CD4-positive, alpha-beta T cell treated with Interleukin-1 beta for 1 hour (primary cell): Measurements from ENCODE around the gene SLC38A6.

Experiments used
- DNase-seq, 2 donors: peaks; one replicate each; pipeline ENCODE4 v3.0.0-alpha.2; 2020 to 2022

SLC38A6 gene

DNA sequence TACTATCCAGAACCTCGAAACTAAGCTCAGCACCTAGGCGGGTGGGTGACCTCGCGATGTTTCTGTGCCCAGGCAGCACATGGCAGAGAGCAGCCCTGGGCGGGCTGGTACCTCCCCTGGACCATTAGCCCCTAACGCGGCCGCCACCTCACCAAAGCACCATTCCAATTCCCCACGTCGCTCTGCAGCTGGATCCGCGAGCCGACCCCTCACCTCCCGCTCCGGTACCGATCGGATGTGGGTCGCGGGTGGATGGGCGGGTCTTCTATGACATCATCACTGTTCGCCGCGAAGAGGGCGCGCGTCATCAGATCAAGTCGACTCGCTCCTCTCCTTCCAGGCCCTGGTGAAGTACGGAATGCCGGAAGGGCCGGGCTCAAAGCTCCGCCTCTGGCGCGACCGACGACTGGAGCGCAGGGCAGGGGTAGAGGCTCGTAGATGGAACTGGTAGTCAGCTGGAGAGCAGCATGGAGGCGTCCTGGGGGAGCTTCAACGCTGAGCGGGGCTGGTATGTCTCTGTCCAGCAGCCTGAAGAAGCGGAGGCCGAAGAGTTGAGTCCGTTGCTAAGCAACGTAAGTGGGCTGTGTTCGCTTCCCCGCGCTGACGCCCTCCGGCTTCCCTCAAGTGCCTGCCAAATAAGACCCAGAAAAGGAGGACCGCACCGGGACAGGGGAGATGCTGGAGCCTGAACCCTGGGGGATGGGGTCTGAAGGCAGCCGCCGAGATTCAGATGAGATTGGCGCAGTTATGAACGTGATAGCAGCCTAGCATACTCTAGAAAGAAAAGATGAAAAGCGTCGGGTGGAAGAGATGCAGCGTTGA is at the start of gene SLC38A6, which contains the start of gene TRMT5:
TSS of gene SLC38A6 (plus strand) at position 435 of the 822 bp plus-strand sequence. CDS start at position 468, 33 bp downstream.
TSS of gene TRMT5 (minus strand) at position 269 of the 822 bp plus-strand sequence. CDS start at position 163, 106 bp downstream.
- DNase-seq: peak; percentile 91 to 92

DNA sequence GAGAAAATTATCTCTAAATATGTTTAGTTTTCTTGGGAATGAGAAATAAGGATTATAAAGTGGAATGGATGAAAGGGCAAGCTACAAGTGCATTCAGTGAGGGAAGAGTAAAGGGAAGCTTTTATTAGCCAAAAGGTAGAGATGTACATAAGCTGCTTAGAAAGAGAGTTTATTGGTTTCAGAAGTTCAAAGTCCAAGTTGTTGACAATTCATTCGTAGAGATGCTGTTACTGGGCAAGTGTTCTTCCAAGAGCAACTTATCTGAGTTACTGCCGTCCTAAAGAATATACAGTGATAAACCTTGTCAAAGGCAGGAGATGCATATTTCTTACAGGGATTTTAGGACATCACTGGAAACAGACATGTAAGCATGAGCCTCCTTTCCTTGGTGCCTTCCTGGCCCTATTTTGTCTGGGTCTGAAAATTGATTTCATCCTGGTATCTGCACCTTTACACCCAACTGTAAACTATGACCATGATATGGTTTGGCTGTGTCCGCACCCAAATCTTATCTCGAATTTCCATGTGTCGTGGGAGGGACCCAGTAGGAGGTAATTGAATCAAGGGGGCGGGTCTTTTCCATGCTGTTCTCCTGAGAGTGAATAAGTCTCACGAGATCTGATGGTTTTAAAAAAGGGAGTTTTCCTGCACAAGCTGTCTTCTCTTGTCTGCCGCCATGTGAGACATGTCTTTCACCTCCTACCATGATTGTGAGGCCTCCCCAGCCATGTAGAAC is 47.0 kb upstream of the SLC38A6 start:
- DNase-seq: no peak

DNA sequence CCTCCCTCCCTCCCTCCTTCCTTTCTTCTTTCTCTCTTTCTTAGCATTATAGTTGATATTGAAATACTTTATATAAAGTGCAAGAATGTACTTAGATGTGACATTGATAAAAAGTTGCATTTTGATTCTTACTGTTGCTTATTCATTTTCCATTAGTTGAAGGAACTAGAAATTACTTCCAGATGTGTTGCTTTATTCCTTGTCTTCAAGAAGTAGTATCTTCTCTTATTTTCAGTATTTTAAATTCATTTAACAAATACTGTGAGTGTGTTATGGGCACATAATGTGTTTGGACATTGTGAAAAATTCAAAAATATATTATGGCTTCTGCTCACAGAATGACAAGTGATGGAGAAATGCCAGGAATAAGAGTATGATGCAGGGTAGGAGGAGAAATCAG is 45.7 kb upstream of the SLC38A6 start:
- DNase-seq: no peak

DNA sequence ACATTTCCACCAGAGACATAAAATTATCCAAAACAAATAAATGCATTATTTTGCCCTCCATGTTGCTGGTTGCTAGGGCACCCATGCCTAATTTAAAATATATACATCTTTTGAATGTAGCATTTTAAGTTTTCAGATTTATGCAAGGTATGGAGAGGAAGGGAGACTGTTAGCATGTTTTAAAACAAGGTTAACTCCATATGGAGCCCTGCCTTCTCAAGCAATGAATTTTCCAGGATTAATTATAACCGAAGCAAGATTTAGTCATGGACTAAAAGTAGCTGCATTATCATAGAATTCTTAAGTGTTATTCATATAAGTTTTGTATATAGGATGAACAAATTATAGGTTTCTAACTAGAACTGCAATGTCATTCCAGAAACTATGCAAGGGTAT is 37.4 kb upstream of the SLC38A6 start:
- DNase-seq: no peak

DNA sequence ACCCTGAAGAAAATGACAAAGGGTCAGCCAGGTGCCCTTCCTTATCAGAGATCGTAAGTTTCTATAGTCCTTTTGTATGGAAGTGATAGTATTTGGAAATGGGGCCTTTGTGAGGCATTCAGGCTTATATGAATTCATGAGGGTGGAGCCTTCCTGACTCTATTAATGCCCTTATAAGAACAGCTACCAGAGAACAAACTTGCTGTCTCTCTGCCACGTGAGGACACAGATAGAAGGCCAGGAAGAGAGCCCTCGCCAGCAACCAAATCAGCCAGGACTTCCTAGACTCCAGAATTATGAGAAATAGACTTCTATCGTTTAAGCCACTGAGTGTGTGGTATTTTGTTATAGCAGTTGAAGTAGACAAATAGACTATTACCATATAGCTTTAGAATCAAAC is 36.8 kb upstream of the SLC38A6 start:
- DNase-seq: no peak

DNA sequence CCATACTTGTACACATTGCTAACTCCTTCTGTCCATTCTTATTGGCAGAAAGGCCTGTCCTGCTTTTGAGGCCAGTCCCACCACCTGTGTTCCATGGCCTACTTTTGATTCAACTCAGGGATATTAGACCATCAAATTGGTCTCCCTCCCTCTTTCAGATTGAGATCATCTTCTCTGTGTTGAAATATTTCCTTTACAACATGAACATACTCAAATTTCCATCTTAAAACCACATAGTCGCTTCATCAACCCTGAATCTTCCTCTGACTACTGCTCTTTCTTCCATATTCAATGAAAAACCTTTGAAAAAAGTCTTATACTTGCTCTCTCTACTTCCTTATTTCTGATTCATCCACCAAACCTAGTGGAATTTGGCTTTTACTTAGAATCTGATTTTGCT is 35.1 kb upstream of the SLC38A6 start:
- DNase-seq: no peak

DNA sequence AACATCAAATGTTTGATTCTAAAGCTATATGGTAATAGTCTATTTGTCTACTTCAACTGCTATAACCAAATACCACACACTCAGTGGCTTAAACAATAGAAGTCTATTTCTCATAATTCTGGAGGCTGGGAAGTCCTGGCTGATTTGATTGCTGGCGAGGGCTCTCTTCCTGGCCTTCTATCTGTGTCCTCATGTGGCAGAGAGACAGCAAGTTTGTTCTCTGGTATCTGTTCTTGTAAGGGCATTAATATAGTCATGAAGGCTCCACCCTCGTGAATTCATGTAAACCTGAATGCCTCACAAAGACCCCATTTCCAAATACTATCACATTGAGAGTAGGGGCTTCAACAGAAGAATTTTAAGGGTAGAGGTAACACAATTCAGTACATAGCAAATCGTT is 34.3 kb upstream of the SLC38A6 start:
- no peak for DNase-seq

DNA sequence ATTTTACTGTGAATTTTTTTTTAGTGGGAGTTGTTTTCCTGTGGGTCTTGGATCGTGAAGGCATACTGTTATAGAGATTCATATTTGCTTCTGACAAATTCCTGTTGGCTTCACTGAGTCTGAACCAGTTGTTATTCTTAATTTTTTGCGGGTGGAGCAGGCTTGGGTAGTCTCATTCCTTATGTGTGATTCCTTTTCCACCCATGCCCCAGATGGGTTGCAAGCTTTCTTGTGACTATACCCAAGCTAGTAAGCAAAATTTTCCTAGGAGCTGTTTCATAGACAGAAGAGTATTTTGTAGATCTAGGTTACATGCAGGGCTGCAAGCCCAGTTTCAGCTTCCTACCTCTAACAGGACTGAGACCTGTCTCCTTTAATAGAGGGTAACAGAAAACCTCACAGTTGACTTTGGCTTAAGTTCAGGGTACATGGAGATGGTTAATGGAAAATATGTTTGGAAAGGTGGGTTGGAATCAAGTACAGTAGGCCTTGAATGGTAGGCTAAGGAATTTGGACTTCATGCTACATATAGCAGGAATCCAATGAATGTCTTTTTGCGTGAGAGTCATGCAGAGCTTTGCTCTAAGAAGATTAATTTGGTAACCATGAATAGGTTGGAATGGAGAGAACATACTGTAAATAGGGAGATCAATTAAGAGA is 29.1 kb upstream of the SLC38A6 start:
- no peak for DNase-seq

DNA sequence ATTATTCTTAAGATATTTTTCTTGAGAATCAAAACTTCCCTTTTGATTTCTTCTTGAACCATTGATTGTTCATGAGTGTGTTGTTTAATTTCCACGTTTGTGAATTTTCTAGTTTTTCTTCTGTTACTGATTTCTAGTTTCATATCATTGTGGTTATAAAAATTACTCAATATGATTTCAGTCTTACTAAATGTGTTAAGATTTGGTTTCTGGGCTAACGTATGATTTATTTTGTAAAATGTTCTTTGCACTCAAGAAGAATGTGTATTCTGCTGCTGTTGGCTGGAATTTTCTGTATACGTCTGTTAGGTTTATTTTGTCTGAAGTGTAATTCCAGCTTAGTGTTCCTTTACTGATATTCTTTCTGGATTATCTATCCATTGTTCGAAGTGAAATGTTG is 24.8 kb upstream of the SLC38A6 start:
- no peak for DNase-seq

DNA sequence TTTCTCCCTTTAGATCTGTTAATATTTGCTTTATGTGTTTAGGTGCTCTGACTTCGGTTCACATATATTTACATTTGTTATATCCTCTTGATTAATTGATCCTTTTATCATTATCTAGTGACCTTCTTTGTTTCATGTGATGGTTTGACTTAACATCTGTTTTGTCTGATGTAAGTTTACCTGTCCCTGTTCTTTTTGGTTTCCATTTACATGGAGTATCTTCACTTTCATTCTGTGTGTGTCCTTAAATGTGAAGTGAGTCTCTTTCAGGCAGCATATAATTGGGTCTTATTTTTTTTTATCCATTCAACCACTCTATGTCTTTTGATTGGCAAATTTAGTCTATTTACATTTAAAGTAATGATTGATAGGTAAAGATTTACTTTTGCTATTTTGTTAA is 24.4 kb upstream of the SLC38A6 start:
- no peak for DNase-seq

DNA sequence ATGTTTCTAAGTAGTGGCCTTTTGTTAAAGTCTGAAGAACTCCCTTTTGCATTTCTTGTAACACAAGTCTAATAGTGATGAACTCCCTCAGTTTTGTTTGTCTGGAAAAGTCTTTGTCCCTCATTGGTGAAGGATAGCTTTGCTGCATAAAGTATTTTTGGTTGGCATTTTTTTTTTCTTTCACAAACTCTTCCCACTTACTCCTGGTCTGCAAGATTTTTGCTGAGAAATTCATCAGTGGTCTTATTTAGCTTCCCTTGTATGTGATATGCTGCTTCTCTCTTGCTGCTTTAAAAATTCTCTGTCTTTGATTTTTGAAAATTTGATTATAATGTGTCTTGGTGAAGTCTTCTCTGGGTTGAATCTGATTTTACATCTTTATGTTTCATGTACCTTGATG is 22.9 kb upstream of the SLC38A6 start:
- DNase-seq: no peak

DNA sequence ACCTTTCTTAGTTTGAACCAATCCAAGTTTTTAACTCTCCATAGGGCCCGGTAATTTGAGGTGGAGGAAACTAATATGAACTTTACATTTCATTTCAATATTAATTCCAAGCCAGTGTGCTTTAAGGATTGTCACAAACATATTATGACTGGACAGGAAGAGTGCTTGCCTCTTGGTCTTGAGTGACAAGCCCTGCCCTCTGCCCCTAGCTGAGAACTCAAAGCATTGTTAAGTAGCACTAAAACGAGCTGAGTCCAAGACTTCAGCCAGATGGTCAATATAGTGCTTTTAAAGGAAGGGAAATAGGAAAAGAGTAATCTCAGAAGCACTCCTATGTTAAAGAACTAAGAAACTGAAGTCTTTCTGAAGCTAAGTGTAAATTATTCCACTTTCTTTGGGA is 17.3 kb upstream of the SLC38A6 start:
- no peak for DNase-seq

DNA sequence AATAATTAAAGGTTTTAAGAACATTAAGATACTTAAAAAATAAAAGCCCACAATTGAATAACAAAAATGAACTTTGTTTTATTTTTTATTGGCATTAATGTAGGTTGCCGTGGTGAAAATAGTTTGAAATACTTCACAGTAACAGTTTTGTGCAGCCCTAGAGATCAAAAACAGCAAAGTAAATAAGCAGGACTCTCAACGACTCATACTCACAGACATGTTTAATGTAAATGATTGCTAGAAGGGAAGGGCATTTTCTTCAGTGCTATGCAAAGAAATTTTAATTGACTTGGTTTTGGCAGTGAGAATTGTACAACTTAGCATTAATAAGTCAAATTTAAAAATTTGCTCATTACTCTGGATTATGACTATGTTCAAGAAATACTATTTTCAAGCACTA is 16.1 kb upstream of the SLC38A6 start:
- no peak for DNase-seq

DNA sequence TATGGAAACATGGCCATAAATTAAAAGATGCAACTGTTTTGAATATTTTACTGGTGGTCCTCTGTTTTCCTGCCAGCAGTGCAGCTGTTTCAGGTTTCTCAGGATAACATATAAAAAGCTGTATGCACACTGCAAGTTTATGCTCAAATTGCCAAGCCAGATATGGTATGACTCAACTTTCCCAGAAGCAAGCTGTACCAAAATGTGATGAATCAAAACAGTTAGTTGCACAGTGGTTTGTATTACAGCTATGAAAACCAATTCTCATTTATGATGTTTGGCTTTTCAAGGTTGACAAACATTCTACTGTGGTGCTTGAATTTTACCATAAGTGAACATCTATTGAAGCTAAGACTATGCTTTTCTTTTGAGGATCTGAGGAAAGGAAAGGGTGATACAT is 15.6 kb upstream of the SLC38A6 start:
- DNase-seq: no peak

DNA sequence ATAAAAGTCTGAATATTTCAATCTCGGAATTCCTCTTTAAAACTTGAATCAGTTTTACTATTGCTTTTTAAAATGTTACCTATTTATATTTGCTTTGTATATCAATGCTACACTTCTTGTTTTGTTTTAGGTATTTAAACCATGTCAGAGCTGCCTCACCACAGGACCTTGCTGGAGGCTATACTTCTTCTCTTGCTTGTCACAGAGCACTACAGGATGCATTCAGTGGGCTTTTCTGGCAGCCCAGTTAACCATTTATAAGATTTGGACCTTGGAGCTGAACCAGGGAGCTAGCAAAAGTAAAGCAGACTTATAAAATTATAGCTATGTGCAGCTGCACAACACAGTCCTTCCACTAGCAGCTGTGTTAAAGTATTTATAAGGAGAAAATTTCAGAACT is 12.9 kb upstream of the SLC38A6 start:
- no peak for DNase-seq

DNA sequence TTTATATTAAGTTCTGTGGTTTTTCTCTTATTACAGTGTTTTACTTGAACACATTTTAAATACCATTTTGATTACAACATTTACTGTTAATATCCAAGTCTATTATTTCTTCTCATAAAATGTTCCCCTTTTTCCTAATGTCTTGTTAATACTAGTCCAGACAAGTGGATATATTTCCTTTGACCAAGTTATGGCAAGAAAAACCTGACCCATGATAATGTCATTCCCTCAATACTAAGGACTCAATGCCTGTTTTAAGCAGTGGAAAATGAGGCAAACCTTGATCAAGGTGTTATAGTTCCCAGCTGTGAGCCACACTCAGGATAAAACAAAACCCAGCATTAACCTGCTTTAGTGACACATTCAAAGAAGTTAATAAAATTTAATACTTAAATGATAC is 12.4 kb upstream of the SLC38A6 start:
- DNase-seq: no peak

DNA sequence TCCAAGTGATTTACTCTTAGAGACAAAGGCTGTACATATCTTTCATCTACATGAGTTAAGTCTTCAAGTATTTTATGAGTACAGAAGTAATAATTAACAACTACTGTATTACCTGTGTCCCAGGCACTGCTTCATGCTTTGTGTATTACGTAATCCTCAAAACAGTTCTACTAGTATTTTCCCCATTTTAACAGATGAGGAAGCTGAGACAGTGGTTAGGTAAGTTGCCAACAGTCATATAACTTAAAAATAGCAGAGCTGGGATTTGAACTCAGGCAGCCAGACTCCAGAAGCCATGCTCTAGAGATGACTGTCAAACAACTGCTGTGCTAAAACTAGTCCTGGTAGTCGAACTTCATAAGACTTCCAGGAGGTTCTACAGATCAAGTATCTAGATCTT is 10.9 kb upstream of the SLC38A6 start:
- no peak for DNase-seq

DNA sequence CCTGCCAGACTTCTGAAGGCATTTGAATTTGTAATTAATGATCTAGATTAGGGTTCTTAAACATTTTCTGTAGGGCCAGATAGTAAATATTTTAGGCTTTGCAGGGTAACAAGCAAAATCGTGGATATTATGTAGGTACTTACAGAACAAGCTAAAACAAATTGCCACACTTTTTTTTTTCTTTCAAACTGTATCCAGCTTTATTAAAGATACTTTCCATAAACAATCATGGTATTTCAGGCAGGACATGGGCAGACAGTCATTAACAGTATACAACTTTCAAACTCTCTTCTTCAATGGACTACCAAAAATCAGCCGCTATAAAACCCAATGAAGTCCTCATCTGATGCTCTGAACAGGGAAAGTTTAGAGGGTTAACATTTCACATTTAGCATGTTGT is 9.8 kb upstream of the SLC38A6 start:
- no peak for DNase-seq

DNA sequence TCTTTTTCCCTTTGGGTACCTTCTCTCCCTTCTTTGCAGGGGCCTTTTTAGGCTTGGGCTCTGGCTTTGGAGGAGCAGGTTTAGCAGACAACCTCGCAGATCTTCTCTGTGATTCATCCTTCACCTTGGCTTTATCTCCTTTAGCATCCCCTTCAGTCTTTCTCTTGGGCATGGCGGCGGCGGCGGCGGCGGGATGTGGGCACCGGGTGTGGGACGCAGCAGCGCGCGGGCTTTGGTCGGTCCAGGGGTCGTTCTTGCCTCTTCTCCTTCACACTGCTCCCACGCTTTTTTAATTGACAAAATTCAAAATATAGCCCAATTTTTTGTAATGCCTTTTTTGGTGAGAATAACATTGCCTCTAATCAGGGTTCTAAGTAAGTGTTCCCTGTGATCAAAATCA is 8.8 kb upstream of the SLC38A6 start:
- no peak for DNase-seq

DNA sequence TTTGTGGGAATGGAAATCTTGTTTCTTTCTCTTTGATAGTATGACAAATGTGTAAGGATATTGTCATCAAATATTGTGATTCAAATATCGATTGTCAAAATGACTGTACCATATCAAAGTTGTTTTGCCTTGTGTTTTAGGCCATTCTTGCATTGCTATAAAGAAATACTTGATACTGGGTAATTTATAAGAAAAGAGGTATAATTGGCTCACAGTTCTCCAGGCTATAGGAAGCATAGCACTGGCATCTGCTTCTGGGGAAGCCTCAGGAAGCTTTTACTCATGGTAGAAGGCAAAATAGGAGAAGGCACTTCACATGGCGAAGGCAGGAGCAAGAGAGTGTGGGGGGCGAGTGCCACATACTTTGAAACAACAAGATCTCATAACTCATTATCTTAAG is 8.0 kb upstream of the SLC38A6 start:
- no peak for DNase-seq

DNA sequence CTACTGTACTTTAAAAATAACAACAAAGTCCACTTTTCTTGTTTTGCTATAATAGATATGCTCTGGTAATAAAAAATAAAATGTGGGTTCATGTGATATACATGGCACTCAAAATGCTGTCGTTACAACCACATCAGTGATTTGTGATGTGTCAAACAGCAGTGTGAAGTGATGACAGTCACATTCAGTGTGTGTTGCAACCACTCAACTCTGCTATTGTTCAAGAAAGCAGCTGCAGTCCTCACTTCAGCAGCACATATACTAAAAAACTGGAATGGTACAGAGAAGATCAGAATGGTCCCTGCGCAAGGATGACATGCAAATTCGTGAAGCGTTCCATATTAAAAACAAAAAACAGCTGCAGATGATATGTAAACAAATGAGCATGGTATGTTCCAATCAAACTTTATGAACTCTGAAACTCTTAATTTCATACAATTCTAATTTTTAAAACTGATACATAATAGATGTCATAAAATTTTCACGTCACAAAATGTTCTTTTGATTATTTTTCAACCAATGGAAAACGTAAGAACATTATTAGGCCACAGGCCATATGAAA is 6.9 kb upstream of the SLC38A6 start:
- DNase-seq: no peak

DNA sequence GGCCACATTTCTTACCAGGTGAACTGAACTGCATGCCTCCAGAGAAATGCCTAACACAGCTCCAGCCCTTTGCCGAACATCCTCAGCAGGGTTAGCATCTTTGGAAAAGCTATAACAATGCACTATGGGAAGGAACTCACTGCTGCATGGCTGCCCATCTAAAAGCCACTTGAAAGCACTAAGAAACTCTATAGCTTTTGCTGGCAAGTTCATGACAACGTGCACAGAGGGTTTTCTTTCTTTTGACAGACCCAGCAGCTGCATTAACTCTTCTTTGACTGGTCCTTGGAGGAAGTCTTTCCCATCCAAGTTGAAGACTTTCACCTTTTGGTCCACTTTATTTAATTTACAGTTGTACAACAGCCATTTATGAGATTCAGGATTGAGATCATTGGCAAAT is 5.5 kb upstream of the SLC38A6 start:
- DNase-seq: no peak

DNA sequence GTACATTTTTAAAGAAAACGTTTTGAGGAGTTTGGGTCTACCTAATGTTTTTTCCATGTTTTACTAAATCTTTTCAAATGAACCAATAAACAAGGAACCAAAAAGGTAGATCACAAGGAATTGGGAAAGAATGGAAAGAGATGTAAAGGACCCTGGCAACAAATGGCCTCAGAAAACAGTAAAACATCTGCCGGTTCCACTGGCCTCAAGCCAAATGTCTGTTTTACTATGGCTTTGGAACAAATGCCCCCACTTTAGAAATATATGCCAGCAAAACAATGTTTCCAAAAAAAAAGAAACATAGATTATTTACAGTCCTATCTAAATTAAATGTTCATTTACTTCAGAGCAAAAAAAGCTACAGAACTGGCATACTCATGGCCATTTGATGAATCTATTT is 3.2 kb upstream of the SLC38A6 start:
- no peak for DNase-seq
